HG03039 (cell line): ENCODE data around the gene RAB11FIP4.

Experiments
- ATAC-seq: cut with Tn5 transposase; IDR thresholded peaks from one replicate; pipeline ENCODE4 v1.9.1; 2021; ENCODE audit warnings: mild to moderate bottlenecking, moderate library complexity; ENCODE audit not compliant: unreplicated experiment

The RAB11FIP4 gene

DNA sequence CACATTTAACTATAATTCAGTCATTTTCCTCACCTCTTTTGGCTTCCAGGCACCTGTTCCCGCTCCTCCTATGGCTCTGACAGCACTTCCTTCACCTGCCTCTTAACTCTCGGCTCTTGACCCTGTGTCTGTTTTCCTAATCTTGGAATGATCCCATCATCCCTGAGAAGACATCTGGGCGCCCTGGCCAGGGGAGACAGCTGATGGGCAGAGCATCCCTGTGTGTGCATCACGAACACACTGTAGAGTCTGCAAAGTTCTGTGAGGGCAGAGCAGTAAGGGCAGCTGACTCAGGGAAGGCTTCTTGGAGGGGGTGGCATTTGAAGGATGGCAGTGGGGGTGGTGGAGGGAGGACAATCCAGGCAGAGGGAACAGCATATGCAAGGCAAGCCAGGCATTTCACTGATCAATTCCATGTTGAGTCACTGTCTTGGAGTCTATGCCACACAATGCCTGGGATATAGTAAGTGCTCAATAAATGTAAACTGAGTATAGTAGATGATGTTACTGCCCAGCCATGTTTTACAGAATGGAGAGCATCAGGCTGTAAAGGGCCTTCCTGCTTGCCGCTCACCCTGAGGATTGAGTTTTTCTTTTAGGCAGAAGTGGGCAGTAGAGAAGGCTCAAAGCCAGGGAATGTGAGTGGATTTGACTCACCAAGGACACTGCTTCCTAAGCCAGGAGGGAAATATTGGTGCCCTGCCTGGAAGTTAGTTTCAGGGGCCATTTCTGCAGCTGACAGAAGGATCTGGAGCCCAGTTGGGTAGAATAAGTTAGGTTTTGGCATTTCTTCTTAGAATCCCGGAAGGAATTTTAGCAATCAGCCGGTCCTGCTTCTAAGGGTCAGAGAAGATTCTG lies 5.8 kb upstream of the RAB11FIP4 start:
- ATAC-seq = no peak

DNA sequence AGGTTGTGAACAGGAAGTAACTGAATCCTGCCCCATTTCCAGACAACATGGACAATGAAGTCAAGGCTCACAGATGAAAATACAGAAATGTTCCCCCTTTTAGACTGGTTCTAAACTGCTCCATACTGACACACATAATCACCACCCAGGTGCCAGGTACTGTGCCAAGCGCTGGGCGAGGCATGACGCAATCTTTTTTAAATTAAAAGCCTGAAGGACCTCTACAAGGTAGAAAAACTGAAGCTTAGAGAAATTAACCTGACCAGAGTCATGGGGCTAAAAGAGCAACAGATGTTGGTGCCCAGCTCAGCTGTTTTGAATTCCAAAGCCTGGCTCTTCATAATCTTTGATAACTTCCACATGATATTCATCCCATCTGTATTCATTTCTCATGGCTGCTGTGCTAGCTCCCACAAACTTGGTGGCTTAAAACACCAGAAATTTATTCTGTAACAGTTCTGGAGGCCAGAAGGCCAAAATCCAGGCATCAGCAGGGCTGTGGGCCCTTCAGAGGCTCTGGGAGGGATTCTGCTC lies 4.9 kb upstream of the RAB11FIP4 start:
- ATAC-seq = no peak

DNA sequence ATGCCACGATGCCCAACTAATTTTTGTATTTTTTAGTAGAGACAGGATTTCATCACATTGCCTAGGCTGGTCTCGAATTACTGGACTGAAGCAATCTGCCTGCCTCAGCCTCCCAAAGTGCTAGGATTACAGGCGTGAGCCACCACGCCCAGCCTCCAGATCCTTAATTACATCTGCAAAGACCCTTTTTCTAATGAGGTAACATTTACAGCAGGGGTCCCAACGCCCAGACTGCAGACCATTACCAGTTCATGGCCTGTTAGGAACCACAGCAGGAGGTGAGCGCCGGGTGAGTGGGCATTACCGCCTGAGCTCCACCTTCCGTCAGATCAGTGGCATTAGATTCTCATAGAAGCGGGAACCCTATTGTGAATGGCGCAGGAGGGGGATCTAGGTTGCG lies 4.0 kb upstream of the RAB11FIP4 start:
- ATAC-seq = no peak

DNA sequence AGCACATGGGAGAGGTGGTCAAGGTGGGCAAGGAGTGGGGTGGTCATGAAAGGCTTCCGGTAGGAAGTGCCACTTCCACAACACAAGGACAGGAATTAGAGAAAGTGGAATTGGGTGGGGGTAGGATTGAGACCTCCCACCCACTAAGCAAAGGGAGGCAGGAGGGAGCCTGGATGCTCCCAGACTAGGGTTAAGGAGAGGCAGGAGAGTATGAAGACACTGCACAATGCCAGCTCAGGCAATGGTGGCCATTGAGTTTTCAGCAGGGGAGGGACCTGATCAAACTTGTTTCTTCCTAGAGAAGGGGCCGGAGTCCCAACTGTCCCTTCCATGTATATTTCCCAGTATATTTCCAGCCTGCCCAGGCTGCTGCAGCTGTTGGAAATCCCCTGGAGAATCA lies 3.1 kb upstream of the RAB11FIP4 start:
- ATAC-seq = no peak

DNA sequence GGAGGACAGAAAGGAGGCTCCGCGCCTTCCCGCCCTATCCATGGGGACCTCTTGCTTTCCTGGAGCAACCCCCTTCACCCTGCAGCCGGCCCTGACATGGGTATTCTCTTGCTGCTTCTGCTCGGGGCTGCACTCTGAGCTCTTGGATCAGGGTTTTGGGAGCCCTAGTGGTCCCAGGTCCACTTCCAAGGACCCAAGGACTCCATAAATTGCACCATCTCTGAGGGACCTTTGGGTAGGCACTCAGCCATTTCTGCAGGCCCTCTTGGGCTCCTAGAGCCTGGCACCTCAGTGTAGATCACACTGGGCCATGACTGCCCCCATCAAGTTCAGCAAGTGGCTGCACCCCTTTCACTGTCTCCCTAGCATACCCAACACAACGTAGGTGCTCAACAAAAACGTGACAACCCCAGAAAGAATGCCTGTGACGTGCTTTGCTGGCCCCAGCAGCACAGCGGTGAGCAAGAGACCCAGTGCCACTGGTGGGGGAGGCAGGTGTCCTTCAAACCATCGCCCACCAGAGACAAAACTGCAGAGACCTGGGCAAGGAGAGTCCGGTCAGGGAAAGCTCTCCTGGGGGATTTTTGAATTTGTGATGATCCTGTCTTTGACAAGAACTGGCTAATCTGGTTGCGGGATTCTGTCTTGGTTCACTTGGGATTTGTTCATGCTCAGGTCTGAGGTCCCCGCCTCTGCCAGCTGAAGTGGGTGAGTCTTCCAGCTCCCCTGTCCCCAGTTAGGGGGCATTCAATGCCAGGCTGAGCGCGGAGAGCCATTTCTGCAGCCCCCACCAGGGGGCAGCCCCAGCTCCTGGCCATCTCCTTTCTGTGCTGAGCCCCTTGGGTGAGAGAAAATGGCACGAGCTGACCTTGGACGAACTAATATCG lies 2.5 kb upstream of the RAB11FIP4 start:
- ATAC-seq = no peak

DNA sequence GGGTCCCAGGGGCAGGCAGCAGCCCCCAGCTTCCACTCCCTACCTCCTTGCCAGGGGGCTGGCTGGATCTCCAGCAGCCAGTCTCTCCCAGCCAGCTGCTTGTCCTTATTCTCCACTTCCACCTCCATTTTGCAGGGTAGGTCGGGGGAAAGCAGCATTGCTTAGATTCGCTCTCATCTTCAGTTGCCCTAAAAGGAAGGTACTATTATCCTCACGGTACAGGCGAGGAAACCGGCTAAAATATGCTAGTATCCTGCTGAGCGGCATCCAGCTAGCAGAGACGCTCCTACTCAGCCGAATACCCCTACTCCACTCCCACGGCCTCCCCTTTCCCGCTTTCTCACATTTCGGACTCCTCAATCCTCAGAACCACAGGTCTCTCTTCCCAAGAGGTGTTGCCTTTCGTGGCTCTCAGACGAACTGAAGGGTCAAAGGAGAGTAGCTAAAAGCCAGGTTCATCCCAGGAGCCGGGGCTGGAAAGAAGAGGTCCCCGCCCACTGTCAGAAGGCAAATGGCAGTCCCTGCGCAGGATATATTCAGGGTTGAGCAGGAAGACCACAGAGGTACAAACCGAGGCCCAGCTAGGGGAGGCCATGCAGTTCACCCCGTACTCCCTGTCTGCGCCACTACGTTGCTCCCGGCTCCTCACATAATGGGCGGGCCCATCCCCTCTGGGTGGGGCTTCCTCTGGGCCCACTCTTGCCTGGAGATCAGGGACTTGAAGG lies 1.7 kb upstream of the RAB11FIP4 start:
- ATAC-seq = no peak

DNA sequence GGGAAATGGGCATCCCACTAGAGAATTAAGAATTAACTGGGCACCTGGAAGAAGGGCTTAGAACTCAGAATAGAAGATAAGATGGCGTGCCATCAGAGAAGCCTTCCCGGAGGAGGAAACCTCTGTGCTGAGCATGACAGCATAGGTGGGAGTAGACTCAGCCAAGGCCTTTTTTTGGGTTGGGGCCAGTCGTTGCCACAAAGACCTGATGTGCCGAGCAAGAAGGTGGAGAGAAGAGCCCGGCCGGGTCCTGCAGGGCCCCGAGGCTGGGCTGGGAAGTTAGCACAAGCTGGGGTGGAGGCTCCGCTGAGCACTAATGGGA lies 1.1 kb upstream of the RAB11FIP4 start:
- no peak for ATAC-seq

DNA sequence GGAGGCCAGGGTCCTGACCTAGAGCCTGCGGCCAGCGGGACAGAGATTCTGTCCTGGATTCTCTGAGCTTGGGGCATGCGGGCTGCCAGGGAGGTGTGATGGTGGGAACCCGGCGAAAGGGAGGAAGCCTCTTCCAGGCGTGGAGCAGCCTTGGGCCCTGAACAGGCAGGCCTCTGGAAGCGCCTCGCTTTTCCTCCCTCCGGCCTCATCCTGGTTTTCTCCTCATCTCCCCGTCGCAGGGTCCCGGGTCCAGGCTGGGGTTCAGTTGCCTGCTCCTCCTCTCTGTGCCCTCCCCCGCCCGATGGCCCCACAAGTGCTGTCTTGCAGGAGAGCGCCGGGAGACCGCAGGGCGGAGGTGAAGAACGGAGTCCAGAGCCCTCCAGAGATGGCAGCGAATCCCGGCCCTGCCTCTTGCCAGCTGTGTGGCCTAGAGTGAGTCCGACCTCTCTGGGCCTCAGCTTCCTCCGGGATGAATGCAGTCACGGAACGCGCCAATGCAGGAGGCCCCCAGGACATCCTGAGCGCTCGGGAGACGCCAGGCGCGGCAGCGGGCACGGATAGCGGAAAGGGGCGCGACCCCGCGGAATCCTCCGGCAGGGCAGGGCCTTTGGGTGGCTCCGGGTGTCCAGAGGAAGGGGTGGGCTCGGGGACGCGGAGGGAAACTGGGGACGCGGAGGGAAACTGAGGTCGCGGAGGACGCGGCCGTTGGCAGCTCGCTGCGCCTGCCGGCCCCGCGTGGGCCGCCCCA lies 553 bp upstream of the RAB11FIP4 start:
- no peak for ATAC-seq

DNA sequence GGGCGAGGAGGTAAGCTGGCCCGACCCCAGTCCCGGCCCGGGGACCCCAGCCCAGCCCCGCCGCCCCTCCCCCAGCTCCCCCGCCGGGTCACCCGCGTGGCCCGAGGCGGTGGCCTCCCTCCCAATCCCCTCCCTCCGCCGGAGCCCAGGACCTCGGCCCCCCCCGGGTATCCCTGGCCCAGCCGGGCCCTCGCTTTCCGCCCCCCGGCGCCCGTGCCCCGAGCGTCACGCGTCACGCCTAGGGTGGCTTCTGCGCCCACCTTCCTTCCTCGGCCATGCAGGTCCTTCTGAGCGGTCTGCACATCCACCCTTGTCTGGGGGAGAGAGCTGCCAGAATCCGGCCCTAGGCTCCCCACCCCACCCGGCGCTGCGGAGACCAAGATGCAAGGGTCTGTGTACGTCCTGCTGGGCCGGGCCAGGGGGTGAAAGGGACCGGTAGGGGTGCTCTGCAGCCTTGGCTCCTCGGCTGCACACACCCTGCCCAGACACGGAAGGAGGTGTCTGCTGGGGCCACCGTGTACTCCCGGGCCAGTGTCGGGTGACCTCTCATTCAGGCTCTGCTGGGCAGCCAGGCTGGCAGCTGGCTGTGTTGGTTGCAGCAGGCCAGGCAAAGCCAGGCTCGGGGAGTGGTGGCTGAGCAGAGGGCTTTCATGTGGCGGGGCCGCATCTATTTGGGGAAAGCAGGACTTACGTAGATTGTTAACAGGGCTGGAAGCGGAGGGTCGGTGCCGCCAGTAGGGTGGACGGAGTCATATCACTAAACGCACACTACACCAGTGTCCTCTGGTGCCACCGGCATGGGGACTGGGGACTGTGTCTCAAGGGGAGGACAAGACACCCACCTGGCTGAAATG lies 754 bp downstream of the RAB11FIP4 start:
- no peak for ATAC-seq

DNA sequence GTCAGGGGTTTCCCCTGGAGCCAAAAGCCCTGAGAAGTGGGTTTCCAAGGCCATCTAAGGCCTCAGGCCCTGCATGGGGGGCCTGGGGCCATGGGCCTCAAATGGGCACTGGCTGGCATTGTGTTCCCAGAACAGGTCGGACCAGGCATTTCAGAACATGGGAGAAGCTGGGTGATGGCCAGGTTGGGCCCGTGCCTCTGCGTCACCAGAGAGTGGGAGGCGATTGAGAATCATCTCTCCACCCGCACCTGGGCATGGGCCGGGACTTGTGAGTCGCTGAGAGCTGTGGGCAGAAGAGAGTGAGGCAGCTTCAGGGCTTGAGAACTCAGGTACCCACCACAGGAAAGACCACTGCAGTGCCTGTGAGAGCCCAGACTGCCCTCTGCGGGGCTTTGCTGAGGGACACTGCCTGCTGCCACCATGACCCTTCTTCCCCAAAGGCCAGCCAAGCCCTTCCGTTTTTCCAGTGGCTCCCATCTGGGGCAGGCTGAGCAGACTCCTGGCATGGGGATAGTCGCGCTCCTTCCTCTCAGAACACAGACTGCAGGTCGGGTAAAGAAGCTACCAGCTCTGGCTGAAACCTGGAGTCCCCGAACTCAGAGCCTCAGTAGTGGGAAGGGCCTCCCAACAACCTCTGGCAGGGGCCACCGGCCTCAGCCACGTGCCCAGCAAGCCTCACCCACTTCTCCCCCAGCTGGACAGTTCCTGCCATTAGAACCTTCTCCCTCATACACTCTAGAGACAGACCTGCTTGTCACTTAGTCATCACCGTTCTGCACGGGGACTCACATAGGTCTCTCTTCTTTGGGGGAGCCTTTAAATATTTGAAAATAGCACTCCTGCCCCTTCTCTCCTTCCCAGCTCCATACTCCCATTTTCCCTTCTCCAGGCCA lies 1.6 kb downstream of the RAB11FIP4 start:
- no peak for ATAC-seq

DNA sequence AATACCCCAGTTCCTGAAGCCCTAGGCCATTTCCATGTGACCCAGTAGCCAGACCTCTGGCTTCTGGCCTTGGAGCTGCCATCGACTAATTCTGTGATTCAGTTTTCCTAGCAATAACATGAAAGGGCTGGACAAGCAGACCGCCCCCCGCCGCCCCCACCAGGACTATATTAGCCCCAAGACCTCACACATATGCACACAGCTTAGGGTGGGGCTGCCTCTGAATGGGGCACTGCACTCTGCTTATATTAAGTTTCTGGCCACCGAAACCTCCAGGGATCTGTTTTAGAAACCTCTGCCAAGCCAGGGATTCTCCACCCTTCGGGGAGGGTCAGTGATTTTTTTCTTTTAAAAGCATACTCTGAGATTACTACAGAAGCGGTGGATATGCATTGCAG lies 2.3 kb downstream of the RAB11FIP4 start:
- ATAC-seq = no peak

DNA sequence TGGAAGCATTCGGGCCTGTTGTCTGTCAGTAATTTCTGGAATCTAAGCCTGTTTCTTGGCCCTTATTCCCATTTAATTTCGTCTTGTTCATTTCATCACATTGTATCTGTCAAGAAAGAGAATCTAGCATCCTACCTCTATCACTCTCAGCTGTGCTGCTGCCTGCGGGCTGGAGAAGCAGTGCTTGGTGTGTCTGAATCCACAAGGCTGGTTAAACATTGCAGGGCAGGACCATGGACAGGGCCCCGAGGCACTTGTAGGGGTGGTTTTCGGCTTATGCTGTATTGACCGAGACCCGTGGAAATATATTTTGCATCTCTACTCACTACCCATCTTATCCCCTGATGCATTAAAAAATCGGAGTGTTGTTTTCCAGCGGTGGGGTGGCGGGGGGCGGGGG lies 3.1 kb downstream of the RAB11FIP4 start:
- no peak for ATAC-seq

DNA sequence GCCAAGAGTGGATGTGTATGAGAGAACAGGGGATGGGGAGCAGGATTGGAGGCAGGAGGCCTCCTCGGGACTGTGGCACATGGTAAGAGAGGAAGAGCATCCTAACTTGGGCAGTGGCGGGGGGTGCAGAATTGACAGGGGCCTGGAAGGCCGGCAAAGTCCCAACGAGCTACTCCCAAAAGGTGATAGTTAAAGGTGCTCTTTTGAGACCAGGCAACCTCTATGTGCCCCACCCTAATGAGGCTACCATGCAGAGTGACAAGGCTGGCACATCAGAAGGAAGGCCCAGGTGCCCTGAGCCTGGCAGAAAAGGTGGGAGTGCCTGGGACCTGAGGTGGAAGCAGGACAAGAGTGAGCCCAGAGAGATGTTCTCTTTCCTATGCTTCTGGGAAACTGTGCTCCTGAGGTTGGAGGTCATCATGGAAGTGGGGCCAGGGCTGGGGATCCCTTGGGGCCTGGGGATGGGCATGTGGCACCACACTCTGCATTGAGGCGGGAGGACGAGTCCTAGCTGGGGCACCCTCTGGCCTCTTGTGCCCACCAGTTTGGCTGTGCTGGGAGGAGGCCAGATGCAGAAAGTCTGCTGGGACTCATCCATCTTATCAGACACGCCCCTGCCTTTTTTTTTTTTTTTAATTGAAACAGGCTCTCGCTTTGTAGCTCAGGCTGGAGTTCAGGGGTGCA lies 5.9 kb downstream of the RAB11FIP4 start:
- ATAC-seq = no peak

DNA sequence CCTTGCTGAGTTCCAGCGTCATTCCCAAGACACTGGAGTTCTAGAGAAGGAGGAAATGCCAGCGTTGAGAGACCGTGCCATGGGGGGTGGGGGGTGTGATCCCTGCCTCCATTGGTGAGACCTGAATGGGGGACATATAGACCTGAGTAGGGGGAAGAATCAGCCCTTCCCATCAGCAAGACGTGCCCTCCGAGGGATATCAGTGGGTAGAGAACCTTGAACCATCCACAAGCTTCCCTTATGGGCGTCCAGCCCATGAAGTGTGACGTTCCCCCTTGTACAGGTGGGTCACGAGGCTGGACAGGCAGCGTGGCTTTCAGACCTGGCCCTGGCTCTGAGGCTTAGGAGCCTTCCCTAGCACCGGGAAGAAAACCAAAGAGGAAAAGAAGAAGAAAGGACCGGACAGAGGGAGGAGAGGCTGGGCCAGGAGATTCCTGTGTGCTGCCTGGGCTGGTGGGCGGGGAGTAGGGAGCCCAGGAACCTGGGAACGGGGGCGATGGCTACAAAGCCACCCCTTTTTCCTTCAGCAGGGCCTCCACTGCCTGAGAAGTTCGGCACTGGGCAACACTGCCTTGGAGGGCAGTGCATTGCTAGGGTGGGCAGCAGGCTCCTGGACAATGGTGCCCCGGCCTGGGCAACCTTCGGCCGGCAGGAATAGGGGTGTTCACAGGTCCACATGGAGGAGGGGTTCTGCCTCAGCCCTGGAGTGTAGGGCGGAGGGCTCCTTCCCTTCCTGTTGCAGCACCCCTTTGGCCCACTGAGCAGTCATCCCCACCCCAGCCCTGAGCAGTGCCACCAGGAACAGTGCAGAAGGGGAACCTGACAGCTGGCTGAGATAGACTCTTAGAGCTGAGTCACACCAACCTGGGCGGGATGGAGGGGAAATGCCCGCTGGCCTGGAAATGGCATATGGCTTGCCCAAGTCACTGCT lies 7.2 kb downstream of the RAB11FIP4 start:
- no peak for ATAC-seq

DNA sequence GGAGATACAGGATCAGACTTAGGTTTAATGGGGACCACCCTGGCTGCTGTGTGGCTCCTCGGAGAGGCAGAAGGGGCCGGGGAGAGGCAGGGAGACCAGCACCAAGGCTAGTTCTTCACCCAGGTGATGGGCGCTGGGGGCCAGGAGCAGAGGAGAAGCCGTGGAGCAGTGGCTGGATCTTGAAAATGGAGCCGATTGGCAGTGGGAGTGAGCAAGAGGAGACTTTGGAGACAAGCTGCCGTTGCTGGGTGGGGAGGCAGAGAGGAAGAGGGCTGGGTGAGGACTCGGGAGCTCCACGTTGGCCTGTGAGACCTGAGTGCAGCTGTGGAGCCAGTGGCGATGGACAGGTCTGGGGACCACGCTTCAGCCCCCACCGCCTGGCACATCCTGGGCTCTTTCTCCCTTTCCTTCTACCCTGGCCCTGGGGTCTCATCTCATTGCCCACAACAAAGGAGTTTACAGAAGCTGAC lies 9.0 kb downstream of the RAB11FIP4 start:
- no peak for ATAC-seq

DNA sequence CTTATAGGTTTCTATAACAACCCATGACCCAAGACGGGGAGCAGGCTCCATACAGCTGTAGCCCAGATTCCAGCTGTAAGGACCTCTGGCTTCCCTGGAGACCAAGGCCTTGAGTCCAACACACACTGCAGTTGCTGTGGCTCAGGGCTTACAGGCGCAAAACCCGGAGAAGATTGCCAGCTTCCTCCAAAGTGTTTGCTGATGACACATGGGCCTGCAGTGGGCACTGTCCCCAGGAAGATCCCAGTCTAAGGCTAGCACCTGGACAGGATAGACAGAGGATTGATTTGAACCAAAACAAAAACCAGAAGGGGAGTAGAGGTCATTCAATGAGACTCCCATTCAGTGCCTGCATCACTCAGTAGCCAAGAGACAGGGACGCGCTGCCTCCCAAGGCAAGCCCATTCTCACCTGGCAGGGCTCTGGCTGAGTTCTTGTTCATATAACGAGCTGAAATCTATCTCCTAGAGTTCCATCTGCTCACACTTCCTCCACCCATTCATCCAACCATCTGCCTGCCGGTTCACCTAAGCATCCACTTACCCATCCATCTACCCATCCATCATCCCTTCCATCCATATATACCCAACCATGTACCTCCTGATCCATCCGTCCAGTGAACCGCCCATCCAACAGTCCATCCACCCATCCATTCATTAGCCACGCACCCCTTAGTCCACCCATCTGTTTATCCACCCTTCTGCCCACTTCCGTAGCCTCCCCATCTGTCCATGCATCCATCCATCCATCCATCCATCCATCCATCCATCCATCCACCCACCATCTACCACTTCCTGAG lies 10.2 kb downstream of the RAB11FIP4 start:
- no peak for ATAC-seq
